GM21717 (cell line): ENCODE data around the gene GALK1.

Source experiments
- ATAC-seq: cut with Tn5 transposase; IDR thresholded peaks from one replicate; pipeline ENCODE4 v1.9.1; 2021; ENCODE audit warnings: mild to moderate bottlenecking, moderate library complexity; ENCODE audit not compliant: unreplicated experiment

Gene GALK1

DNA sequence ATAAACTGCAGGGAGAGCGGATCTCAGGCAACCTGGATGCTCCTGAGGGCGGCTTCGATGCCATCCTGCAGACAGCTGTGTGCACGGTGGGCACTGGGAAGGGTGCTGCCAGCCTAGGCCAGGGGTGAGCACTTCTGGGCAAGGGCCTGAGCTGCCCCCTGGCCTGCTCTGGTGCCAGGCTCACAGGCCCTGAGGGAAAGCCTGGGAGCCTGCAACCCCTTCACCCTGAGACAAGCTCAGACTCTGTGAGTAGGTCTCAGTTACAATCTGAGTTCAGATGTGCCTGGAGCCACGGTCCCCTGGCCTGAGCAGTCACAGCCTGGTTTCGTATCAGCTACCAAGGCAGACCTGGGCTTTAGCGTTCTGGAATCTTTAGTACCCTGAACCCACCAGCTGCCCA is 35.6 kb downstream of the GALK1 start:
- no peak for ATAC-seq

DNA sequence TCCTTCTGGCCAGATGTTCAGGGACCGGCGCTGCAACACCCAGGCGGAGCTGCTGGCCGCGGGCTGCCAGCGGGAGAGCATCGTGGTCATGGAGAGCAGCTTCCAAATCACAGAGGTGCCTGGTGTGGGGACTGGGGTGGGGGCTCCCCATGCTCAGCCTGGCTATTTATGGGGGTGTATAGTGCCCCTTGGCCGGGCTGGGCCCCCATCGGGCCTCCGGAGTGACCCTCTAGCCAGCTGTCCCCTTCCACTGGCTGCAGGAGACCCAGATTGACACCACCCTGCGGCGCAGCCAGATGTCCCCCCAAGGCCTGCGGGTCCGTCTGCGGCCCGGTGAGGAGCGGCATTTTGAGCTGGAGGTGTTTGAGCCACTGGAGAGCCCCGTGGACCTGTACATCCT is 37.6 kb downstream of the GALK1 start:
- ATAC-seq, result no peak

DNA sequence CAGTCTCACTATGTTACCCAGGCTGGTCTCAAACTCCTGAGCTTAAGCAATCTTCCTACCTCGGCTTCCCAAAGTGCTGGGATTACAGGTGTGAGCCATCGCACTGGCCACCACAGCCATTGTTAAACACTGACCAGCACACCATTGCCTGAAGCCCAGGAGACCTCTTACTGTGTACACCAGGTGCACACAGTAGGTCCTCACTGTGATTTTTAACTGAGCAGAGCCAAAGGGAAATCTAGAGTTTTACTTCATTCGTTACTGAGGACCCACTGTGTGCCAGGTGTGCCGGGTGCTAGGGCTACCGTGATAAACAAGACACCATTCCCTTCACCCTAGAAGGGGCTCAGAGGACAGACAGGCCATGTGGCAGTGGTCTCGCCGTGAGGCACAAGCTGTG is 39.5 kb downstream of the GALK1 start:
- ATAC-seq, result no peak

DNA sequence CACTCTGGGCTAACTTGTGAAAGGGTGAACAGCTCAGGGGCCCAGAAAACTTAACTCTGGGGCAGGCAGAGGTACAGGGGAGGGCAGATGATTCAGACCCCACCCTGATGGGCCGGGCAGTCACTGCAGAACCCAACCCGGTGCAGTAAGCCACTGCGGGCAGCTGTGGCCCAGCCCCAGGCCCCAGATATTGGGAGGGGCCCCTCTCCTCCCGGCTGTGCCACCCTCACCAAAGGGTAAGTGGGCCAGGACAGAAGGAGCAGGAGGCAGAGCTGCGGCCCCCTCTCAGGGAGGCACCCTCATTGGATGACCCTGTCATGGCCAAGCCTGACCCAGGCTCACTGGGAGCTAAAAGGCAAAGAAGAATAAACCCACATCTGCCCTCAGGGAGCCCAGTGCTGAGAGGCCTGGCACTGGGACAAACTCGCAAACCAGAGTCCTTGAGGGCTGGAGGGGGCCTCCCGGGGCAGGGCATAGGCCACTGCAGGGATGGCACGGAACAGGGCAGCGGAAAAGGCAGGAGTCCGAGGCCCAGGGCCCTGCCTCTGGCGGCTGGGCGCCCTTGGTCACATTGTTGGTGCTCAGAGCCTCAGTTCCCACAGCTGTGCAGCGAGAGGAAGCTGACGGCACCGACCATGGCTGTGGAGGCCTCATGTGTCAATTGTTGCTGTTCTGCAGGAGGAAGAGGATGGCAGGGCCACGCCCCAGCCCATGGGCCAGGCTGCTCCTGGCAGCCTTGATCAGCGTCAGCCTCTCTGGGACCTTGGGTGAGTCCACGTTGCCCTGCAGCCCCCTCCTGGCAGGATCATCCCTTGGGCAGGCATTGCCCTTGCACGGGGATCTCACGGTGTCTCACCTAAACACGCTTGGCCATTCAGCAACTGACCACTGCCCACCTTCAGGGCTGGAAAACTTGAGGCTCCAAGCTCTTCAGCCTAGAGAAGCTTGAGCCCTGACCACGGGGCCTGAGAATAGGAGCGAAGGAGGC is 40.7 kb downstream of the GALK1 start:
- ATAC-seq, result no peak

DNA sequence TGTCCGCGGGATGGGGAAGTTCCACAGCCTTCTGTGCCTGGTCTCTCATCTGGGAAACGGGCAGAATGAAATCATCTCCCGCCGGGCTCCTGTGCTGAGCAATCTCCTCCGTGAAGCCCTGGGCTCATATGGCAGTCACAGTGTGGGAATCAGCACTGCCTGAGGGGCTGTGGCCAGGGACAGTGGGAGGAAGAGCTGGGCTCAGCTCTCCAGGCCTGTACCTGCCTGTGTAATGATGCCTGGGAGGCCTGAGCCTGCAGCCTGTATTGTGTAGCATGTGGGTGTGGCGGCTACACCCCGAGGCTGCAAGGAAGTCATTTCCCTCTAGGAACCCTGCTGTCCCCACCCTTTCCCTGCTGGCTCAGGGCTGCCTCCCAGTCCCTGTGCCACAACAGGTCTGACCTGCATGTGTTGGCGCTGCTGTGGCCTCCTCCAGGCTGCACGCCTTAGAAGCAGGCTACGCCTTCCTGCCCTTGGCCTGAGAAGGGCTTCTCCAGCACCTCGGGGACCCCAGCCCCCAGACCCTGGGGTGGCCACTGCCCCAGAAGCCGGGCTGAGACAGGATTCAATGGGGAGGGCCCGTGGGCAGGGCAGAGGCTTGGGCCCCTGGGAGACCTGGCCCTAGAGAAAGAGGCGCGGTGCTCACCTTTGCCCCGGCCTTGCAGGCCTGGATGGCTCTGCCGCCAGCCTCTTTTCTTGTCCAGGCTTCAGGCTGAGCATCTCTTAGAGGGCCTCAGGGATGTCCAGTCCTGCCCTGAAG is 41.6 kb downstream of the GALK1 start:
- ATAC-seq, result no peak

DNA sequence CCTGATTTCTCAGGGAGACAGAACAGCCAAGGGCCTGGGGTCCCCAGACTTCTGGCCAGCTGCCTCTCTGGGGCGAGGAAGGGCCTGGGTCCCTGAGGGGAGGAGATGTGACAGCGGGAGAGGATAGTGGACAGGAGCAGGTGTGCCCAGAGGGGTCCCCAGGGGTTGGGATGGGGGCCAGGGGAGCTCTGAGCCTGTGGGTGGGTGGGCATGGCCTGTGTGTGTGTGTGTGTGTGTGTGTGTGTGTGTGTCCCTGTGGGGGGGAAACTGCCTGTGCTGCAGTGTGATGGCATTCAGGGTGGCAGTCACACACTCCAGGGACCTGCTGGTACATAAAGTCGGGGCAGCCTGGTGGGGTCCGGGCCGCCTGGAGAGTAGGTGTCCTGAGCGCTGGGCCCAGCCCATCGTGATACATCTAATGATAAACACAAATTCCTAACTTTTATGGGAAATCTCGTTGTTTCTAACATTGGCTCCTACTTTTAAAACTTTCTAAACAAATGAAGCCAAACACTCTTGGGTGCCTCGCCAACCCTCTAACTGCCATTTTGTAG is 42.4 kb downstream of the GALK1 start:
- ATAC-seq, result no peak

DNA sequence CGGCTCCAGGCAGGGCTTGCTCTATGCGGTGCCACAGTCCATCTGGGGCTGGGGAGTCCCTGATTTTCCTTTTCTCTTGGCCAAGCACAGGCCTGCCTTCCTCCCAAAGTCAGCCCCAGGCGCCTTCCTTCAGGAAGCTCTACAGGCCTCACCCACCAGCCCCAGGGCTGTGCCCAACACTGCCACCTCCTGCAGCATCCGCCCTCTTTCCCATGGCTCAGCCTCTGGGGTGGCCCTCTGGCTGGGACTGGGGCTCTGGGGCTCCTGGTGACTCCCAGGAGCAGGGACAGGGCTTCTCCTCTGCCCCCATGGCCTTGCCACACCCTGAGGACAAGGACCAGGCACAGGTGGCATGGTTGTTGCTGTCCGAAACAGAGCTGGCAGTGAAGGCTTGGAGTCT is 42.9 kb downstream of the GALK1 start:
- no peak for ATAC-seq

DNA sequence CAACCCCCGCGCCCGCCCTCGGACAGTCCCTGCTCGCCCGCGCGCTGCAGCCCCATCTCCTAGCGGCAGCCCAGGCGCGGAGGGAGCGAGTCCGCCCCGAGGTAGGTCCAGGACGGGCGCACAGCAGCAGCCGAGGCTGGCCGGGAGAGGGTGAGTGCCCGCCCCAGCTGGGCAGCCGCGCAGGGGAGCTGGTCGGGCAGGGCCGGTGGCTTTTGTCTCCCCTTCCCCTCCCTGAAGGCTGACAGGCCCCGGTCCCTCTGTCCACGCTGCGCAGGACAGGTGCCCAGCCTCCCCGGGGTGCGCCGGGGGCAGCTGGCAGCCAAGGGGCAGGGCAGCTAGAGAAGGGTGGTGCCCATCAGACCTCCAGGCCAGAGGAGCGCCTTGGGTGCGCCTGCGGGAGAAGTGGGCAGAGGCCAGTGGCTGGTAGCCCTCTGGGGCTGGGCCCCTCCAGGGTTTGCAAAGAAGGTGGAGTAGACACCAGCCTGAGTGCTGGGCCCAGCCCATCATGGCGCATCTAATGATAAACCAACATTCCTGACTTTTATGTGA is 43.5 kb downstream of the GALK1 start:
- ATAC-seq, result no peak

DNA sequence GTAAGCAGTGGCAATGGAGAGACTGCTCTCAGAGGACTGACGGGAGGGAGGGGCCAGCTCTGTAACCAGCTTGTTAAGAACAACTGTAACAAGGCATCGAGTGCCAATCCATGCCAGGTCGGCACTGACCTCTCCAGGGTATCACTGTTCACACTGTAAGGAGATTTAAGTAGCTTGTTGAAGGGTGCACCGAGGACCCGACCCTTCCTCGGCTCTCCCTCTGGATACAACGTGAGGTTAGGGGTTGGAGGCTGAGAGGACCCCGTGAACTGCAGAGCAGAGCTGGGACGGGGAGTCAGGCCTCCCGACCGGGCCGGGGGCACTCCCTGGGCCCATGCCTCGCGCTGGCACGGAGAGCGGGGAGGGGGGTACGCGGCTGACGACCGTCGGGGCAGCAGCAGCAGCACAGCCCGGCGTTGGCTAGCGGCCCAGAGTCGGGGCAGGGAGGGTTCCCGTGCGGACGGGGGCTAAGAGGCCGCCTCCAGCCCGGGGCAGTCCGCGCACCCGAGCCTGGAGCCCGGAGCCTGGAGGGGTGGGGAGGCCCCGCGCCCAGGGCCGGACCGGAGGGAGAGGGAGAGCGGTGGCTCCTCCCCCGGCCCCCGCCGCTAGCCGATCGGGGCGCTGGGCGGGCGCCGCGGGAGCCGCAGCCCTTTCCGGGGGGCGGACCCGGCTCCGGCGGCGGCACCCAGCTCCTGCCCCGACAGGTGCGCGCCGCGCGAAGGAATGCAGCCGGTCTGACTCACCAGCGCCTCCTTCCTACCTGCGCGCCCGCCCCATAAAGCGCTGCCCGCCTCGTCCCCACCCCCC is 44.1 kb downstream of the GALK1 start, which contains the start of gene ITGB4:
Gene ITGB4, plus strand, starts transcription at position 804 of the 807 bp plus-strand sequence. CDS start 3,245 bp downstream, outside the sequence.
- ATAC-seq, result no peak

DNA sequence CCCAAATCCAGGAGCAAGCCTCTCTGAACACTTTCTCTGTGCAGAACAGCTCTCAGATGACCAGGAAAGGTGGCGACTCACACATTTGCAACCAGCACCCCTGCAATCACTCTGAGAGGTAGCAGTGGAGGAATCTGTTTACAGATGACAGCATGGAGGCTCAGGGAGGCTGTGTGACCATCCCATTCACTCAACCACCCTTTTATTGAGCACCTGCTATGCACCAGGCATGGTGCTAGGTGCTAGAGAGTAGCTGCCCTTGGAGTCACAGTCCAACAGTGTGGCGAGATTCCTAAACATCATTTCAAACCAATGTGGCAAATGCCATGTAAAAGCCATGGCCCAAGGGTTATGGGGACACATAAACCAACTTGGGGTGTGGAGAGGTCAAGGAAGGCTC is 45.3 kb downstream of the GALK1 start:
- ATAC-seq, result no peak

DNA sequence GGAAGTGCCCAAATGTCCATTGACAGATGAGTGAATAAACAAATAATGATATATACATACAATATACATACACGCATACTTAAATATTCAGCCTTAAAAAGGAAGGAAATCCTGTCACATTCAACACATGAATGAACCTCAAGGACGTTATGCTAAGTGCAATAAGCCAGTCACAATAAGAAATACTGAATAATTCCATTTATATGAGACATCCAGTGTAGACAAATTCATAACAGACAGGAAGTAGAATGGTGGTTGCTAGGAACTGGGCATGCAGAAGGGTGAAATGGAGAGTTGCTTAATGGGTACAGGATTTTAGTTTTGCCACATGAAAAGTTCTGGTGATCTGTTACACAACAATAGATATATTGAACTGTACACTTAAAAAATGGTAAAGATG is 52.5 kb downstream of the GALK1 start:
- ATAC-seq, result no peak
